Colonic mucosa (tissue), 4 donors: Measurements from ENCODE around the gene SH3RF1. TPM values are rescaled to one million over a fixed set of nuclear protein-coding genes. Genes with fewer than 3 reads are reported as not detected.

Experiments
- DNase-seq: peaks from one replicate; pipeline ENCODE4 v3.0.0-alpha.2; 2020
- H3K27ac ChIP-seq: fragments of 200-600 bp; one replicate; pipeline ENCODE4 v1.8.0; 2021
- H3K27me3 ChIP-seq: fragments of 200-600 bp; one replicate; pipeline ENCODE4 v1.8.0; 2021
- H3K36me3 ChIP-seq: fragments of 200-600 bp; one replicate; pipeline ENCODE4 v1.8.0; 2021
- H3K4me1 ChIP-seq: fragments of 200-600 bp; one replicate; pipeline ENCODE4 v1.8.0; 2021; ENCODE audit warnings: mild to moderate bottlenecking
- H3K4me3 ChIP-seq: fragments of 200-600 bp; one replicate; pipeline ENCODE4 v1.8.0; 2021
- H3K9ac ChIP-seq, 2 donors: one replicate each; pipeline ENCODE4 v1.7.0; 2013; ENCODE audit warnings: control low read depth in 2 of 2, low read depth in 2 of 2, low read length in 2 of 2
- H3K9me3 ChIP-seq: fragments of 200-600 bp; one replicate; pipeline ENCODE4 v1.8.0; 2021
- intact Hi-C: fragments of 100-400 bp; cut with DNase I; formaldehyde crosslinking; loops from one replicate; pipeline ENCODE4 v1.14.1; 2022
- total RNA-seq, 2 donors: library from RNA; stranded (reverse); fragmentation: NEBNext Ultra II Directional in 1 of 2; extraction: Animal tissue kit (Norgen Biotek cat#: 25700) in 1 of 2; gene quantifications; one replicate each; pipeline ENCODE4 v1.2.1, GENCODE V29; 2021
- TF ChIP-seq, protein P1 (sequence below): fragments of 200-600 bp; IDR thresholded peaks from one replicate; pipeline ENCODE4 v1.8.0; 2022; ENCODE audit warnings: antibody characterized with exemption, mild to moderate bottlenecking
- donor health status: healthy.
- donor health status: DM: no; HTN: no; CAD: no.
- donor health status: DM: no; HTN: no; CAD: no.

SH3RF1 gene
- total RNA-seq, 2 donors from 2014 or later = 50.2 to 77.1 TPM

GRCh38 chr4:169137558-169137920, 133.2 kb downstream of the SH3RF1 start:
- Histone ChIP-seq H3K4me1 (no peaks in the 10 kb centered on the region), H3K4me3 (no peak overlapping the region), H3K36me3 (no peaks in the 10 kb centered on the region), H3K27ac (no peak overlapping the region), H3K9me3 (no peaks in the 10 kb centered on the region), H3K27me3 (no peaks in the 10 kb centered on the region), H3K9ac (no peak overlapping the region)
- intact Hi-C loops = no loop called here
- no peak for DNase-seq
- TF ChIP-seq, protein P1, sequence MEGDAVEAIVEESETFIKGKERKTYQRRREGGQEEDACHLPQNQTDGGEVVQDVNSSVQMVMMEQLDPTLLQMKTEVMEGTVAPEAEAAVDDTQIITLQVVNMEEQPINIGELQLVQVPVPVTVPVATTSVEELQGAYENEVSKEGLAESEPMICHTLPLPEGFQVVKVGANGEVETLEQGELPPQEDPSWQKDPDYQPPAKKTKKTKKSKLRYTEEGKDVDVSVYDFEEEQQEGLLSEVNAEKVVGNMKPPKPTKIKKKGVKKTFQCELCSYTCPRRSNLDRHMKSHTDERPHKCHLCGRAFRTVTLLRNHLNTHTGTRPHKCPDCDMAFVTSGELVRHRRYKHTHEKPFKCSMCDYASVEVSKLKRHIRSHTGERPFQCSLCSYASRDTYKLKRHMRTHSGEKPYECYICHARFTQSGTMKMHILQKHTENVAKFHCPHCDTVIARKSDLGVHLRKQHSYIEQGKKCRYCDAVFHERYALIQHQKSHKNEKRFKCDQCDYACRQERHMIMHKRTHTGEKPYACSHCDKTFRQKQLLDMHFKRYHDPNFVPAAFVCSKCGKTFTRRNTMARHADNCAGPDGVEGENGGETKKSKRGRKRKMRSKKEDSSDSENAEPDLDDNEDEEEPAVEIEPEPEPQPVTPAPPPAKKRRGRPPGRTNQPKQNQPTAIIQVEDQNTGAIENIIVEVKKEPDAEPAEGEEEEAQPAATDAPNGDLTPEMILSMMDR = no peak

- DNase-seq = no peak
- intact Hi-C loops = no loop called here
- TF ChIP-seq, protein P1 = no peak
Observed at GRCh38 chr4:169136796-169137557, 133.8 kb downstream of the SH3RF1 start.

GRCh38 chr4:169136330-169136729, 134.4 kb downstream of the SH3RF1 start:
- Histone ChIP-seq H3K4me1 (no peaks in the 10 kb centered on the region), H3K27ac (no peak overlapping the region)
- no peak for DNase-seq

More at GRCh38 chr4:169136796-169137557, 133.8 kb downstream of the SH3RF1 start:
- H3K9me3 ChIP-seq = no peaks in the 10 kb centered on the region
- H3K27ac ChIP-seq = no peak overlapping the region
- no peak overlapping the region for H3K4me3 ChIP-seq
- H3K36me3 ChIP-seq = no peaks in the 10 kb centered on the region
- H3K9ac ChIP-seq = no peak overlapping the region
- no peaks in the 10 kb centered on the region for H3K4me1 ChIP-seq
- no peaks in the 10 kb centered on the region for H3K27me3 ChIP-seq

GRCh38 chr4:169135776-169136175, 135.0 kb downstream of the SH3RF1 start:
- Histone ChIP-seq H3K36me3 (no peaks in the 10 kb centered on the region), H3K9me3 (no peaks in the 10 kb centered on the region), H3K4me1 (no peaks in the 10 kb centered on the region), H3K27me3 (no peaks in the 10 kb centered on the region), H3K4me3 (no peak overlapping the region), H3K27ac (no peak overlapping the region), H3K9ac (no peak overlapping the region)
- TF ChIP-seq, protein P1 = no peak
- no peak for DNase-seq
- intact Hi-C loops = no loop called here

More at GRCh38 chr4:169136330-169136729, 134.4 kb downstream of the SH3RF1 start:
- Histone ChIP-seq H3K27me3 (no peaks in the 10 kb centered on the region), H3K4me3 (no peak overlapping the region), H3K36me3 (no peaks in the 10 kb centered on the region), H3K9me3 (no peaks in the 10 kb centered on the region), H3K9ac (no peak overlapping the region)
- TF ChIP-seq, protein P1 = no peak
- intact Hi-C loops = no loop called here

DNA sequence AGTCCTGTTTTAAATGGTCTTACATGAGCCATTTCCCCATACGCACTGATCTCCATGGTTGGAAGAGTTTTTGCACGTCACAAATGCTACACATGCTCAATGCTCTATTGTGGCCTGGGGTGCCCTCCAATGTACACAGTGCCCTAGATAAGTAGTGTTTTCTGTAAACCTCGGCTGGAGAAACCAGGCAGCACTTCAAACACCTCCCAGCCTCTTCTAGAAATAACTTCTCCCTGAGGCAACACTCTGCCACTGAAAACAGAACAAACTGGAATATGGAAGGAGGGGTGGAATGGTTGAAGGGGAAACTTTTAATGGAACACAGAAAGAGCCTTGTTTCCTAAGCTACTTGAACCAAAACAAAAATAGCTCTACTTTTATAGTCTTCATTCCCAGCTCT, 136.8 kb downstream of the SH3RF1 start:
- intact Hi-C loops = no loop called here
- Histone ChIP-seq H3K27me3 (no peaks in the 10 kb centered on the region), H3K9me3 (no peaks in the 10 kb centered on the region), H3K4me1 (no peaks in the 10 kb centered on the region), H3K36me3 (no peaks in the 10 kb centered on the region), H3K27ac (no peak overlapping the region), H3K9ac (no peak overlapping the region), H3K4me3 (no peak overlapping the region)
- TF ChIP-seq, protein P1 = no peak
- no peak for DNase-seq
